NK-92 (cell line): ENCODE measurements around the gene PASK.

ENCODE experiments used
- DNase-seq: peaks from one replicate; lab custom pipeline; 2025; ENCODE audit not compliant: unreplicated experiment; lab: John Stamatoyannopoulos, UW

Gene PASK

DNA sequence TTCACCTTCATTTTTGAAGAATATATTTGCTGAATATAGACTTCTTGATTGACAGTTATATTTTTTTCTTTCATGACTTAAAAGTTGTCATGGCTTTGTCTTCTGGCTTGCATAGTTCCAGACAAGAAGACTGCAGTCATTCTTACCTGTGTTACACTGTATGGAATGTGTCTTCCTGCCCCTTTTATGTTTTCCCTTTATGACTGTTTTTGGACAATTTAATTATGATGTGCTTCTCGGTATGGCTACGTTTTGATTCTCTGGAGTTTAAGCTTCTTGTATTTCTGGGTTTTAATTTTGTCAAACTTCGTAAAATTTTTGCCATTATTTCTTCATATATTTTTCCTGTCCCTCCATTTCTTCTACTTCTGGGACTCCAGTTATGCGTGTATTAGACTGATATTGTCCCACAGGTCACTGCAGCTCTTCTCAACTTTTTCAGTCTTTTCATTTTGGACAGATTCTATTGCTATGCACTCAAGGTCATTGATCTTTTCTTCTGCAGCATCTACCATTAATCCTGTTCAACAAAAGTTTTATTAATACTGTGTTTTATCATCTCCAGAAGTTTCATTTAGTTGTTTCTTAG, 64.3 kb downstream of the PASK start:
- DNase-seq, result no peak

DNA sequence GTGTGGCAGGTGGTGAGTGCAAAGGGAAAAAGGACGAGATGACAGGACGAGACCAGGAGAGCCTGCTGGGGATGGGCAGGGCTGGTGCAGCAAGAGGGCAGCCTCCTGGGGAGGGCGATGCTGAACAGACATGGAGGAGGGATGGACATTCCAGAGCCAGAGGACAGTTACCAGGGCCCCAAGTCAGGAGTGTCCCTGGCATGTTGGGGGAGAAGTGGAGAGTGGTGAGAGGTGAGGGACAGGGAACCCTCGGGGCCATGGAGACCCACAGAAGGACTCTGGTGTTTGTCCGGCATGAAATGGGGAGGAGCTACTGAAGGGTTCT, 66.2 kb downstream of the PASK start:
- DNase-seq, result no peak

DNA sequence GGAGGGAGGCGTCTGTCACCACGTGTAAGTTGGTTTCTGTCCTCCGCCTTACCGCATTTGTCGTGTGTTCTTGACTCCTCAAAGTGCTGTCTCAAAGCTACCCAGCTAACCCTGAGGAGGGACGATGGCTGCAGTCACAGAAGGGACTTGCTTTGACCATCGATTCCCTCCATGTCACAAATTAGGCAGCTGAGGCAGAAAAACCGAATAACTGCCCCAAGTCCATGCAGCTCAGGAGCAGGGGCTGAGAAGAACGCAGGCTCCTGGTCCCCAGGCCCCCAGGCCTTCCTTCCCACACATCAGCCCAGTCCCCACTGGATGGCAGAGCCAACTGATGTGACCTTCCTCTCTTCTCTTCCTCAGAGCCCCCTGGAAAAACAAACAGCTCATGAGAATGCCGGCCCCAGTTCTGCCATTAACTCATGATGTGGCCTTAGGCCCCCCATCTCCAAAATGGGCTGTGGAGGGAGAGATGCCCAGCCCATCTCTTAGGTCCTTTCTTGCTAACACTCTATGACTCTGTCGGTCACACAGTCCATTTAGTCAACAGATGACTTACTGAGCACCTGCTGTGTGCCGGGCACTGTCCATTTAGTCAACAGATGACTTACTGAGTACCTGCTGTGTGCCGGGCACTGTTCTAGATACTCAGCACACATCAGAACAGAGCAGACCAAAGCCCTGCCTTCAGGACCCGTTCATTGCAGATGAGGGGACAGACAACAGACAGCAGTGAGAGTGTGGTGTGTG, 66.8 kb downstream of the PASK start:
- no peak for DNase-seq

DNA sequence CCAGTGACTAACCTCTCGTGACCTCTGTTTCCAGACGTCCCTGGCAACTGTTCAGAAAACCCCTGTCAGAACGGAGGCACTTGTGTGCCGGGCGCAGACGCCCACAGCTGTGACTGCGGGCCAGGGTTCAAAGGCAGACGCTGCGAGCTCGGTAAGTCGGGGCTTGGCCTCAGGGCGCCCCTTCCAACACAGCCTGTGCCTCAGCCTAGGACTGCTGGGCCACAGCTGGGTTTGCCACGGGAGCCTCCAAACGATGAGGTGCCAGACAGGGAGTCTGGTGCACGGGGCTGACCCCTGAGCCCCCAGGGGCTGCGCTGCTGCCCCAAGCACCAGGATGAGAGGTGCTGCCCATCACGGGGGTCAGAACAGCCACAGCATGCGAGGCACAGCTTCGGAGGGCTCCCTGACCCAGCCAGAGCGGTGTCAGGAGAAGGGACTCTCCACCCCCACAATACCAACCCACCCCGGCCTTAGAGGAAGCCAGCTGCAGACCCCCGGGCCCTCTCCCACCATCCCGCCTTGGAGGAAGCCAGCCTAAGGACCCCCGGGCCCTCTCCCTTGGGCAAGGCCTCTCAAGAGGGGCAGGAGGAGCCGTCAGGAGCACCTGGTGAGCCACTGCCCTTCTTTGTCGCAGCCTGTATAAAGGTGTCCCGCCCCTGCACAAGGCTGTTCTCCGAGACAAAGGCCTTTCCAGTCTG, 67.5 kb downstream of the PASK start:
- DNase-seq, result no peak

DNA sequence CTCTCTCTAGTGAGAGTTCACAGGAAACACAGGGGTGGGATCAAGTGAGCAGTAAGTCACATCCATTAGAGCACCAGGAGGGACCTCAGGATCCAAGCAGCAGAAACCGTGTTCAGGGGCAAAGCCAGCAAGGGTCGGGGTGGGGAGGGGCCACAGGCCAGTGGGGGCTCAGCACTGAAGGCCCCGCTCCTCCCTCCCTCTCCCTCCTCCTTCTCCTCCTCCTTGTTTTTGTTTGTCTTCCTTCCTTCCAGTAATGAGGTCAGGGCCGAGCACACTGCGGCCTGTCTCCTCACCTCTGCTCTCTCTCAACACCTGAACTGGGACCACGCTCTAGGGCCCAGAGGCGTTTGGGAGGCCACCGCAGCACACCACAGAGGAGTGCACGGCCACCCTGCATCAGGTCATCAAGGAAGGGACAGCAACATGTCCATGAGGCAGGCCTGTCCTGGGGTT, 68.1 kb downstream of the PASK start:
- no peak for DNase-seq

DNA sequence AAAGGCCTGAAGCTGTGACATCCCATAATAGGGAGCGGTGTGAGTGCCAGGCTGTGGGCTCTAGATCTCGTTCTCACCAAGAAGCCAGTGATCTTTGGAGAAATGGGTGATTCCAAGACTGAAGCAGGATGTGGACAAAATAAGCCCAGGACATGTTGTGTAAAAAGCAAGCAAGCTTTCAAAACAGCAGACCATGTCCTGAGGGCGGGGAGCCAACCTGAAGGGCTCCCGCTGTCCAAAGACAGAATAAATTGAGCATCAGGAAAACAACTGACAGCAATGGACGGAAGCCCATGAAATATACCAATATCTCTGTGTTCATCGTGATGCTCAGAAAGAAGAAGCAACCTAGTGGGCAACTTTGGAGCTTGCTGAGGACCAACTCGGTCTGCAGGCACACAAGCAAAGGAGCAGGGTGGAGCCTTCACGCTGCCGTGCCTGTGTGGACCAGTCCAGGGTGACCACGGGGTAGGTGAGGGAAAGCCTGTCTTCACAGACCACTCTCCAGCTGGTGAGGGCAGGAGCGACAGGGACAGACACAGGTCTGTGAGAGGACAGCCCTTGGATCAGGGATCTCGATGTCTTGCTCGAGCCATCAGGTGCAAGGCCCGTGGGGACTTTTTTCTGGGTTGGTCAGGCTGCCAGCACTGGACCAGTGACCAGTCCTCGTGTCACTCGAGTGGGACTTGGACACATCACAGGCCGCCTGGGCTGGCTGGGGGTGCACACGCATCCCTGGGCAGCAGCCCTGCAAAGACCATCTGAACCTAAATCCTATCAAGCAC, 68.7 kb downstream of the PASK start:
- no peak for DNase-seq

DNA sequence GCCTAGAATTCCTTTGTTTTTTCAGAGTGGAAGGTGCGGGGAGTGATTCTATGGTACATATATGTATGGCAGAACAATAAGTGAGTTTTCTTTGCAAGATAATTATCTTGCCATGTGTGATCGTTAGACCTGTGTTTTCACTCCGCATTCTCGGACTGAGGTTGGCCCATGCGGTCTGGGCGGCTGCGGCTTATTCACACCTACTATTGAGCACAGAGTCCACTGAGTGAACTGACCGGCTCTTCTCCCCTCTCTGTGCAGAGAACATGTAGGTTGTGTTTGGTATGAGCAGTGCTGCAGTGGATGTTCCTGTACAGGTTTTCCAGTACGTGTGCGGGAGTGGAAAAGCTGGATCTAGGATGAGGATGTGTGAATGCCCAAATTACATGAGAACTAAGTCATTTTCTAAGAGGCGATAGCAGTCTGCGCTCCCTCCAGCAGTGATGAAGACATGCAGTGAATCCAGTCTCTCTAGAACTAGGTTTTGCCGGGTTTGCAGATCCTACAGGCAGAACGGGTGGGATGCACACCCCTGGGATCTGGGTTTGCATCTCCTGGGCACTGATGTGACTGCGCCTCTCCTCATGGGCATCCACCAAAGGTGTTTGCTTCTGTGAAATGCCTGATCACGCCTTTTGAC, 74.3 kb downstream of the PASK start:
- DNase-seq, result no peak

DNA sequence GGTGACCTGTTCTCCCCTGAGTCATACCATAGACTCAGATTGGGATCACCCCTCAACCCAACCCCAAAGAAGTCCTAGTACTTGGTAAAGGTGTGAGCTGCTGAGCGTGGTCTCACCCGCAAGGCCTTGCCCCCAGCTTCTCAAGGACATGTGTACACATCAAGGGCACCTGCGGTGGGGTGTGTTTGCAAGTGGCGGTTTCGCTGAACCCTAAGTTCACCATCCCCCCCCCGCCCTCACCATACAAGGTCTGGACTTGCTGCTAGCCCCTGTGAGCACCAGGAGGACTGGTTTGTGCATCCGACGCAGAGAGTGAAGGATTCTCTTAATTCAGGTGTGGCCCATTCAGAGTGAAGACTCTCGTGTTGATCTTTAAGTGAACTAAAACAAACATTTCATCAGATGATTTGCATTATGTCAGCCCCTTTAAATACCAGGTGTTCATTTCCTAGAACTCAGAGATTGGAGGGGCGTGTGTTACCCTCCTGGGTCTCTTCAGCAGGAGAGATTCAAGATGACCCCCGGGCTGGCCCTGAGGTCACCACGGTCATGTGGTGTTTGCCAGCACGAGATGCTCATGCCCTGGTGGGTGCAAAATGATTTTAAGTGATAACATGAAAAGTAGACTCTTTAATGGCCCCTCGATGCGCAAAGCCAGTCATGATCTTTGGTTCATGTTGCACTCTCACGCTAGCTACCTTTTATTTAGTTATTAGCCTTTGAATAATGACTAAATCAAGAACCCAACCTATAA, 75.0 kb downstream of the PASK start:
- no peak for DNase-seq

DNA sequence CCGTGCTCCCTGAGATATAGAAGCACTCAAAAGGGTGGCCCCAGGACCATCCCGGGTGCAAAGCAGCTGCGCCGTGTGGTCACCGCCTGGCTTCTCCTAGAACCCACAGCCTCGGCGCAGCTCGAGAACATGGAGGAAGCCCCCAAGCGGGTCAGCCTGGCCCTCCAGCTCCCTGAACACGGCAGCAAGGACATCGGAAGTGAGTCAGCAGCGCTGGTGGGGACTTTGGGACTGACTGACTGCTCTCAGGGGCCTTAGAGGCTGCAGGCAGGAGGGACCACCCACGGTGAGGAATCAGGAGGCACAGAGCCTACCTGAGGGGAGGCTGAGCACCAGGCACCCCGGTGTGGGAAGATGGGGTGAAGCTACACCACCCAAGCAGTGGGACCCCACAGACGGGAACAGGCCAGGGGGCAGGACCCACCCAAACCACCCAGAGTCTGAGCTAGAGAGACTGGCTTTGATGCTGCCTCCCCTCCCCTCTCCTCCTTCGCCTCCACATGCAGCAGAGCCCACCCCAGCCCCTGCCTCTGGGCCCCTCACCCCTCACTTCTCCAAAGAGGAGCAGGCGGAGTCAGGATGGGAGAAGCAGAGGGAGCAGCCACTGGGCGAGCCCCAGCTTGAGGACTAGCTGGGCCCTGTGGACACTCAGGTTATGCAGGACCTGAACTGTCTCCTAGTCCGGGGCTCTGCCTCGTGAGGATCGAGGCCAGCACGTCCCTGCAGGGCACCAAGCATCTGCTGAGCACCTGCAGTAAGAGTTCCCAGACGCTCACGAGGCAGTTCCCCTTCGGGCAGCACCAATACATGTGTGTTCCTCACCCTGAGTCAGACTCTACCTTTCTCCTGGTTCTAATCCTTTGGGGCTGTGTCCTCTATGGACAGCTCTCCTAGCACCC, 75.9 kb downstream of the PASK start:
- no peak for DNase-seq

DNA sequence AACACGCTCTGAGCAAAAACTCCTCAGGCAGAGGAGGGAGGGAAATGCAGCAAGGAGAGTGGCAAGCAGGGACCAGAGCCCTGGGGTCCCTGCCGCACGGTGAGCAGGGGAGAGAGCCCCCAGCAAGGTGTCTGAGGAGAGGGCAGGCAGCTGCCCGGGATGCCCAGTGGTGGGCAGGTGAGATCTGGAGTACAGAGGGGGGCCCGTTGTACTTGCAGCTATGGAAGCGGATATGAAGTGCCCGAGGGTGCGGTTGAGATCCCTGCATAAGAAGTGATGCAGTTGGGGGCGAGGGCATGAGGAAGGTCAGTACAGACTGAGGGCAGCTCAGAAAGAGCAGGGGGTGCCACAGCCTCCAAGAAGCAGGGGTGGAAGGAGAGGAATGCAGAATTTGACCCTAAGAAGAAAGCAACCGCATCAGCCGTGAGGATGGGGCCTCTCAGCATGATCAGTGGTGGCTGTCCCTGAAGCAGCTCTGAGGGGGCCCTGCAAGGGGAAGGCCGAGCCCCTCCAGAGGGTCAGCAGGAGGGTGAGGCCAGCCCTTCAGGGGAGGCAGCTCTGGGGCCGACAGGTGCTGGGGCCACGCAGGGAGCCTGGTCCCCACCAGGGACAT, 76.6 kb downstream of the PASK start:
- DNase-seq, result no peak

DNA sequence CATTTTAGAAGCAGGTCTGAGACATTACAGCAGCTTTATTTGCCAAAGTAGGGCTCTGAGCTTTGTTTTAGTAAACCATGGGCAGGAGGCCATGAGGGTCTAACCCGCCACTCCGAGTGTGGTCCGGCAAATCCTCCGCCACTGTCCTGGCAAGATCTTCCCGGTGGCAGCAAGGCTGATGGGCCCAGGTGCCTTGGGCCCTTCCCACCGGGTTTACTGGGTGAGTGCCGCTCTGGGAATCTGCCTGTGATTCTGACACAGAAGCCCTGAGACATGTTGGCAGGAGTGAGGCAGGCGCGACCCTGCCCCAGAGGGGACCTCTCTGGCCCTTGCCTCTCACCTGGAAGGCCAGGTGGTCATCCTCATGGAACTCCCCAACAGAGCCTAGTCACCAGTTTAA, 77.1 kb downstream of the PASK start:
- DNase-seq, result no peak

DNA sequence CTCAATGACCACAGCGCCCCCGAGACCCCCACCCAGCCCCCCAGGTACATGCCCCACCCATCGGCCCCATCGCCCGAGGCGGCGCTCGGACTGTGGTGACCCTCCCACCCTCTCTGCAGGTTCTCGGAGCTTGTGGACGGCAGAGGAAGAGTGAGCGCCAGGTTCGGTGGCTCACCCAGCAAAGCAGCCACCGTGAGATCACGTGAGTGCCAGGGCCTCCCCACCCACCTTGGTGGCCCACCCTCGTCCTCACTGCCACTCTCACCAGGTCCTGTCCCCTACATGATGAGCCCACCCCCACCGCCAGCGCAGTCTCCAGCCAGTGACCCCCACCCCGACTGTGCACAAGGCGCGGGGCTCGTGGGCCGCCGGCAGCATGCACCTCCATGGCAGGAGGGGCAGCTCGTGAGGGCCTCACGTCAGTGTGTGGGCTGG, 77.6 kb downstream of the PASK start:
- DNase-seq, result no peak

DNA sequence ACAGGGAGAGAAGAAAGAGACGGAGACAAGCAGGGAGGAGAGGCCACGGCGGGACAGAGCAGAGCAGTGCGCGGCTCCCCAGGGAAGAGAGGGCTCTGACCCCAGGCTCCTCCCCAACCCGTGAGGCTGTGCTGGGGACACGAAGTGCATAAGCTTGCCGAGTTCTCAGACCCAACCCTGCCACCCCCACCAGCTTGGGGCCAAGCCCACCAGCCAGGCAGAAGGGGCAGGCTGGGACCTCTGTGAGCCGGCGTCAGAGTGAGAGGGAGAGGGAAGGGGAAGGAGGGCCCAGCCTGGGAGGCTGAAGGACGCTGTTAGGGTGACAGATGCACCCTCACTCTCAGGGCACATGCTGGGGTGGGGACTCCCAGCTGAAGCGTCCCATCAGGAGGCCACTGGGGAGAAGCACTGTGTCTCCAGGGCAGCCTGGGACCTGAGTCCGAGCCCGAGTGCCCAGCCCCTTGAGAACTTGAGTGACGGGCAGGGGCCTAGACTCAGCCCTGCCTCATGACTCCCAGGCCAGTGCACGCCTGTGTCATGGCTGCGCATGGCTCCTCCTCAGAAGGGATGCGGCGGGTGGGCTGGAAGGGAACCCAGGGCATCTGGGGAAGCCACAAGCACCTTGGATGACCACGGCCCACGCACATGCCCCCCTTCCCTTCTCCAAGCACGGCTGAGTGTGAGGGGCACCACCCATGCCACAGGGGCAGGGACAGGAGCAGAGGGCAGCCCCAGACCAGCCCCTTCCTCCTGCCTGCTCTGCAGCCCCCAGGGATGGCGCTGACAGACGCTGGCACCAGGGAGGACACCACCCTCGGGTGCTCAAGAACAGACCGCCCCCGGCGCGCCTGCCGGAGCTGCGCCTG, 78.2 kb downstream of the PASK start:
- no peak for DNase-seq

DNA sequence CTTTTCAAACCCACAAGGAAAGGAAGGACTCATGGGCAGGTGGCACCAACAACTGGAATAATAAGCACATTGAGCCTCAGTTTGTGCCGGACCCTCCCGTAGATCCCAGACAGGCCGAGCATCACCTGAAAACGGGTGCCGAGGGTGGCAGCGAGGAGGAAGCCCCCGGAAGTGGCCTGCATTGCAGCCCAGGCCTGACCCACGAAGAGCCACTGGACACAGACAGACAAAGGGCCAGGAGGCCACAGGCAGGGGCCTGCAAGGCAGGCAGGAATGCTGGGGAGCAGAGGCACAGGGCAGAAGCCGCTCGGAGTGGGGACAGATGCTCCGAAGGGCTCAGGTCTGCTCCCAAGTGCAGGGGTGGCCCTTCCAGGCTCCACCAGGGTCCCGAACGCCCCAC, 78.9 kb downstream of the PASK start:
- no peak for DNase-seq

DNA sequence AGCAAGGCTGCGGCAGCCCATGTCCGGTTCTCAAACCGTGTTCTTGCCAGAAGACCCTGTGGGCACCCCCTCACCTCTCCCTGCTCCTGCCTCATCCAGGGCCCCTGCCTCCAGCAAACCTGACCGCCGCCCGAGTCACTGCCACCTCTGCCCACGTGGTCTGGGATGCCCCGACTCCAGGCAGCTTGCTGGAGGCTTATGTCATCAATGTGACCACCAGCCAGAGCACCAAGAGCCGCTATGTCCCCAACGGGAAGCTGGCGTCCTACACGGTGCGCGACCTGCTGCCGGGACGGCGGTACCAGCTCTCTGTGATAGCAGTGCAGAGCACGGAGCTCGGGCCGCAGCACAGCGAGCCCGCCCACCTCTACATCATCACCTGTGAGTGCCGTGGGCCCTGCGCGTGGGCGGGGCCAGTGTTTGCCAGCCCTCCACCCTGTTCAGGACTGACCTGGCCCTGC, 79.4 kb downstream of the PASK start:
- no peak for DNase-seq

DNA sequence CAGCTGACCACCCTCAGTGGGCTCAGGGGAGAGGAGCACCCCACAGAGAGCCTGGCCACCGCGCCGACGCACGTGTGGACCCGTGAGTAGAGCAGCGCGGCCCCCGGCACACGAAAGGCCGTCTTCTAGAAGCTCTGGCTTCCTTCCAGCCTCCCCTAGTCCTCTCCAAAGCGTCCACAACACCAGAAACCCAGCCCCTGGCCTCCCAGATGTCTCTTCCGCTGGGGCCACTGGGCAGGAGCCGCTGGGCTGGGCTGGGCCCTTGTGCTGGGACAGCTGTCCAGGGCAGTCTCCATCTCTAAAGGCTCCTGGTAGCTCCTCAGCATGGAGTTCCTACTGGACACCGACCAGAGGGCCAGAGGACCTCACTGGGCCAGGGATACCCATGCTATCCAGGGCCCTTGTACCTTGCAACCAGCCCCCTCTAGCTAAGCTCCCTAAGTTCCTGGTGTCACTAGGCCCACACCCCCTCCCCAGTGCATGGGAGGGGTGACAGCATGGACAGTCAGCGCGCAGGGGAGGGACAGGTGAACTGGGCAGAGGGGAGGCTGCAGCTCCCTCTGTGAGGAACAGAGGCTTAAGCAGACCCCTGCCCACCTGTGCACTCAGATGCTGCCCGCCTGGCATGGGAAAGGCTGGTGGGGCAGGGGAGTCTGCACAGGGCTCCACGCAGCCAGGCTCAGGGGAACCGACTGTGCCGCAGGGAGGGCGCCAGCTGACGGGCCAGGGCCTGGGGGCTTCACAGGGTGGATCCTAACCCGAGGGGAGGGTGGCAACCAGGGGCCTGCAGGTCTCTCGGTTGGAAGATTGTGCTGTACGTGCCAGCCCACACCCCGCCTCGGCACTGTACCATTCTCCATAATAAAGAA, 80.1 kb downstream of the PASK start:
- no peak for DNase-seq
